ENCODE measurements around the gene RNF111.

DNA sequence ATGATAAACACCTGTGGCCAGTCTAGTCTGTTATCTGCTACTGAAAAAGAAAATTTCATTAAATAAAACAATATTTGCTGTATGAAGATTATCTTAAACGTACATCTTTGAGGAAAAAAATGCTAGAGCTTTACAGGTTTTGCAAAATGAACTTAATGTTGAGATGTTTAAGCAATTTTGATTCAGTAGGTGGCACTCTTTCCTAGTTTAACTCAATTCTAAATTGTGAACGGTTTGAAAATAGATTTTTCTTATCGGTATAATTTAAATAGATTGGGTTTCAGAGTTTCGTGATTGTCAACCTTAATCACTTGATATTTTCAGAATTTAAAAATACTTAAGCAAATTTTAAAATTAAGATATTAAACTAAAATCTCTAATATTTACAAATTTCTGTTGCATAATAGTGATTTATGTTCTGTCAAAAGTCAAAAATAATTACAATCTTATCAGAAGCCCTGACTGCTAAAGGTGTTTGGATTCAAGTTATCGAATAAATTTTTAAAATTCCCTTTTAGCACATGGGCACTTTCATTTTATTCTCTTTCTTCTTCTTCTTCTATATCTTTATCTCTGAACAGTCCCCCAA, 7.0 kb upstream of the RNF111 start:
- TF ChIP-seq, protein P1, sequence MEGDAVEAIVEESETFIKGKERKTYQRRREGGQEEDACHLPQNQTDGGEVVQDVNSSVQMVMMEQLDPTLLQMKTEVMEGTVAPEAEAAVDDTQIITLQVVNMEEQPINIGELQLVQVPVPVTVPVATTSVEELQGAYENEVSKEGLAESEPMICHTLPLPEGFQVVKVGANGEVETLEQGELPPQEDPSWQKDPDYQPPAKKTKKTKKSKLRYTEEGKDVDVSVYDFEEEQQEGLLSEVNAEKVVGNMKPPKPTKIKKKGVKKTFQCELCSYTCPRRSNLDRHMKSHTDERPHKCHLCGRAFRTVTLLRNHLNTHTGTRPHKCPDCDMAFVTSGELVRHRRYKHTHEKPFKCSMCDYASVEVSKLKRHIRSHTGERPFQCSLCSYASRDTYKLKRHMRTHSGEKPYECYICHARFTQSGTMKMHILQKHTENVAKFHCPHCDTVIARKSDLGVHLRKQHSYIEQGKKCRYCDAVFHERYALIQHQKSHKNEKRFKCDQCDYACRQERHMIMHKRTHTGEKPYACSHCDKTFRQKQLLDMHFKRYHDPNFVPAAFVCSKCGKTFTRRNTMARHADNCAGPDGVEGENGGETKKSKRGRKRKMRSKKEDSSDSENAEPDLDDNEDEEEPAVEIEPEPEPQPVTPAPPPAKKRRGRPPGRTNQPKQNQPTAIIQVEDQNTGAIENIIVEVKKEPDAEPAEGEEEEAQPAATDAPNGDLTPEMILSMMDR (IDR thresholded peaks at IDR 0.05) = peak; percentile 16 to 77 (median 58)
- no peak for TF ChIP-seq POLR2A (IDR thresholded peaks at IDR 0.05)
